GM13977 (cell line): ENCODE results near the gene PSMG2.

Source experiments
- DNase-seq: peaks from one replicate; pipeline ENCODE4 v3.0.0; 2012; ENCODE audit warnings: low spot score
- in situ Hi-C: fragments of 300-500 bp; cut with MboI; formaldehyde crosslinking; loops from one replicate; pipeline ENCODE4 v1.12.0; 2022; ENCODE audit warnings: low sequenced_read_pairs, low pct_unique_long_range_greater_than_20kb, mixed read lengths, inconsistent platforms; ENCODE audit not compliant: unreplicated experiment
- TF ChIP-seq, protein P1 (sequence below): IDR thresholded peaks from 2 replicates; pipeline ENCODE4 v1.5.1; 2012; ENCODE audit warnings: mild to moderate bottlenecking, control low read depth; ENCODE audit not compliant: insufficient read depth; ENCODE audit errors: extremely low read depth, missing control alignments

Gene PSMG2

DNA sequence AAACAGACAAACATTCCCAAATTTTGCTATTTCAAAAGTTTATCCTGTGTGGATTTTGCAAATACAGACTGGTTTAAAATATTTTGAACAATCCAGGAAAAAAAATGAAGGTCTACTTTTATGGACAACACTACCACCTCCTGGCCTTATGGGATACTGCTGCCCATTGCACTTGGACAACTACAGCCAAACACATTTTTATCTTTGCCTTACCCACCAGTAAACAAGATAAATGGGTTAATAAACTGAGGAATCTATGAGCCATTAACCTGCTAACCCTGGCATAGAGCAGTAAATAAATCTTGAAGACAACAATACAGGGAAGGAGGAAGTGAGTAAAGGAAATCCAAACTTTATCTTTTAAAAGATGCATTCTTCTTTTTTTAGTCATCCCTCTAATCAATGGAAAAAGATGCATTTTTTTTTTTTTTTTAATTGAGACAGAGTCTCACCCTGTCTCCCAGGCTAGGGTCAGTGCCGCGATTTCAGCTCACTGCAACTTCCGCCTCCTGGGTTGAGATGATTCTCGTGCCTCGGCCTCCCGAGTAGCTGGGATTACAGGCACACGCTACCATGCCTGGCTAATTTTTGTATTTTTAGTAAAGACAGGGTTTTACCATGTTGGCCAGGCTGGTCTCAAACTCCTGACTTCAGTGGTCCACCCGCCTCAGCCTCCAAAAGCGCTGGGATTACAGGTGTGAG, 42.8 kb upstream of the PSMG2 start:
- TF ChIP-seq, protein P1, sequence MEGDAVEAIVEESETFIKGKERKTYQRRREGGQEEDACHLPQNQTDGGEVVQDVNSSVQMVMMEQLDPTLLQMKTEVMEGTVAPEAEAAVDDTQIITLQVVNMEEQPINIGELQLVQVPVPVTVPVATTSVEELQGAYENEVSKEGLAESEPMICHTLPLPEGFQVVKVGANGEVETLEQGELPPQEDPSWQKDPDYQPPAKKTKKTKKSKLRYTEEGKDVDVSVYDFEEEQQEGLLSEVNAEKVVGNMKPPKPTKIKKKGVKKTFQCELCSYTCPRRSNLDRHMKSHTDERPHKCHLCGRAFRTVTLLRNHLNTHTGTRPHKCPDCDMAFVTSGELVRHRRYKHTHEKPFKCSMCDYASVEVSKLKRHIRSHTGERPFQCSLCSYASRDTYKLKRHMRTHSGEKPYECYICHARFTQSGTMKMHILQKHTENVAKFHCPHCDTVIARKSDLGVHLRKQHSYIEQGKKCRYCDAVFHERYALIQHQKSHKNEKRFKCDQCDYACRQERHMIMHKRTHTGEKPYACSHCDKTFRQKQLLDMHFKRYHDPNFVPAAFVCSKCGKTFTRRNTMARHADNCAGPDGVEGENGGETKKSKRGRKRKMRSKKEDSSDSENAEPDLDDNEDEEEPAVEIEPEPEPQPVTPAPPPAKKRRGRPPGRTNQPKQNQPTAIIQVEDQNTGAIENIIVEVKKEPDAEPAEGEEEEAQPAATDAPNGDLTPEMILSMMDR, result peak; percentile 79
- in situ Hi-C loops, result loop anchor here (10.0 kb wide), 1 partner anchor 255 kb away; the partner anchor contains the start of gene PRELID3A
- DNase-seq, result peak; percentile 72

DNA sequence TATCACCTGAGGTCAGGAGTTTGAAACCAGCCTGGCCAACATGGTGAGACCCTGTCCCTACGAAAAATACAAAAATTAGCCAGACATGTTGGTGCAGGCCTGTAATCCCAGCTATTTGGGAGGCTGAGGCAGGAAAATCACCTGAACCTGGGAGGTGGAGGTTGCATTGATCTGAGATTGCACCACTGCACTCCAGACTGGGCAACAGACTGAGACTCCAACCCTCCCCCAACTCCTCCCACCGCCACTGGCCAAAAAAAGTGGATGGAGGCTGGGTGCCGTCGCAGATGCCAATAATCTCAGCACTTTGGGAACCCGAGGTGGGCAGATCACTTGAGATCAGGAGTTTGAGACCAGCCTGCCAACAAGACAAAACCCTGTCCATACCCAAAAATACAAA, 34.8 kb upstream of the PSMG2 start:
- TF ChIP-seq, protein P1, result no peak
- in situ Hi-C loops, result no loop called here
- DNase-seq, result no peak

DNA sequence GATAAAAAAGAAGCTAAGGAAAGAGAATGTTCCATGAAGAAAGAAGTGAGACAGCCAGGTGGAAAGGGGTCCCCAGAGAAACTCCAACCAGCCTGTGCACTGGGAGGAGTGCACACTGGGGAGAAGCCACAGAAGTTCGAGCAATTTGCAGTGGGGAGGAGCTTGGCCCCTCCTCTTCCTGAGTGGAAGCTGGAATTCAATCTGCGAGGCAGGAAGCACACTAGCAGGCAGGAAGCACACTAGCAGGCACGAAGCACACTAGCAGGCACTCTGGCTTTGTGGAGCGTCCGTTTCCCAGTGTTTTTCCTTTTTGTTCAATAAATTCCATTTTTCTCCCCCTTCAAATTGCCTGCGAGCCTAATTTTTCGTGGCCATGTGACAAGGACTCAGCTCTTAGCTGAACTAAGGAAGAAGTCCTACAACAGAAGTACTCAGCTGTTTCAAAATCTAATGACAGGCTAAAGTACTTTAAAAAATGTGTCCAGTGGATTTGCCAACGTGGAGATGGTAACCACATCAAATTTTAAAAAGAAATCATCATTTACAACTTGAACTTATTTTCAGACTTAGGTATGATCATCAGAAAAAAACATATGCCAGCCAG, 23.6 kb upstream of the PSMG2 start:
- no peak for DNase-seq

DNA sequence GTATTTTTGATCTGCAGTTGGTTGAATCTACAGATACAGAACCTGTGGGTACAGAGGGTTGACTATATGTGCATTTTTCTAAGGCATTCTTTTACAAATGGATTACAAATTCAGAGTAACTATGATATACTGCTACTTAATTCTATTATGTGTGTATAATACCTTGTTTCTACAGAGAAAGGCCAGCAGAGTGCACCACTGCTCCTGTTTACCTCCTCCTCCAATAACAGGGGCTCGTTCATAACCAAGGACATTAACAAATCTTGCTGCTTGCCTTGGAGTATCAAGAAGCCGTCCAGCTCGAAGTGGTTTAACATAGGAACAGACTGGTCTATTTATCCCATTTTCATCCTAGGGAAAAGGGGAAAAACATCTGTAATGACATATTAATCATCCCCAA, 16.7 kb upstream of the PSMG2 start:
- in situ Hi-C loops, result no loop called here
- TF ChIP-seq, protein P1, result no peak
- no peak for DNase-seq

More for the DNA sequence above, 23.6 kb upstream of the PSMG2 start:
- in situ Hi-C loops, result no loop called here
- TF ChIP-seq, protein P1, result no peak

DNA sequence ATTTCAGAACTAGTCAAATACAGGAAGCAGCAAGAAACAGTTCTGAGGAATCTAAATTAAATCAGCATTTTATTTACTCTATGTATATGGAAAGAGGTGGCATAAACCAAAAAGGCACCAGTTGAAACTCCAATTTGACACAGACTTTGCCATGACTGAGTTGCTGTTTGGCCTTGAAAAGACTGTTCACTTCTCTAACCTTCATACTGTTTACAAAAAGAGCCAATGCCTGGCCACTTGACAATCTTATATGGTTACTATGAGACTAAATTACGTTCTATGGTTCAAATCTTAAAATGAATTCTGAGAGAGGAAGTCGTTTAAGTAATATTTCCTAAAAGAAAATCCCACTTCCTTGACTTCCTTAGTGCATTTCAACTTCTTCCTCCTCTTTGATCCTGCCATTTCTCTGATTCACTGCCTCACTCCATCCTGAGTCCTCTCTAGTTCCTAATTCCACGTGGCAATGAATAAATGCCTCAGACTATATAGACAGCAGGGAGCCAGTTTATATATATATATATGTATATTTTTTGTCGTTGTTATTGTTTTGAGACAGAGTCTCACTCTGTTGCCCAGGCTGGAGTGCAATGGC, 13.5 kb upstream of the PSMG2 start:
- TF ChIP-seq, protein P1, result no peak
- no peak for DNase-seq
- in situ Hi-C loops, result no loop called here

DNA sequence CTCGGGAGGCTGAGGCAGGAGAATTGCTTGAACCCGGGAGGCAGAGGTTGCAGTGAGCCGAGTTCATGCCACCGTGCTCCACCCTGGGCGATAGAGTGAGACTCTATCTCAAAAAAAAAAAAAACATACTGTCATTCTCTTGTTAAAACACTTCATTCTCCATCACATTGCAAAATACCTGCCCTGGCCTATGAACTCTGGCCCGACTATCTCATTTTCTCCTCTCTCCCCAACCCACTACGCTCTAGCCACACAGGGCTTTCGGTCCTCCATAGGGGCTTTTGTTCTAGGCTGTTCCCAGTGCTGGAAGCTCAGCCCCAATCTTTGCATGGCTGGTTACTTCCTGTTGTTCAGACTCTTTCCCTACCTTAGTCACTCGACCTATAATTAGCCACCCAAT, 10.6 kb upstream of the PSMG2 start:
- TF ChIP-seq, protein P1, result no peak
- in situ Hi-C loops, result no loop called here
- DNase-seq, result no peak
